ENCODE results near the gene GPR135.

DNA sequence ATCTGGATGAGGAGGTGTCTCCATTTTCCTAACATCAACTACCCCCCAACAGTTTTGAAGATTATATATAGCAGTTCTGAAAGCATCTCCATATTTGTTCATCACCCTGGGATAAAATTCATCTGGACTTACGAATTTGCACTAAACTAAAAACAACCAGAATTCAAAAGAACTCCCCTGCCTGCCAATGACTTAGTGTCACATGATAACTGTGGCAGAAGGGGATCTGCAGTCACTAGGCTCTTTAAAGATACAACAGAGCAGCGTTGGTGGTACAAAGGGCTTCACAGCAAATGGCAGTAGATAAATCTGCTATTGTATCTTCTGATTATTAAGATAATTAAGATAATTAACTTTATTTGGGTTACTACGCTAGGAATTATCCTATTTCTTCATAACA, 30.1 kb downstream of the GPR135 start:
- TF ChIP-seq EZH2 (IDR thresholded peaks at IDR 0.05; ENCODE audit: borderline replicate concordance, low read depth, low read length, poor library complexity, severe bottlenecking) = no peak
- no peak for TF ChIP-seq CTCF (conservative IDR thresholded peaks at IDR 0.05; ENCODE audit: low read depth, low read length)

All from A673 (cell line).